Aorta (tissue), 5 donors: ENCODE measurements around the gene BTBD9. TPM values are rescaled to one million over a fixed set of nuclear protein-coding genes. Genes with fewer than 3 reads are reported as not detected.

ENCODE experiments used
- ATAC-seq: fragments of 200-7000 bp; cut with Tn5 transposase; one replicate; pipeline ENCODE4 v1.9.1; 2022; ENCODE audit warnings: moderate library complexity; ENCODE audit not compliant: low FRiP score
- DNase-seq, 2 donors: peaks; one replicate each; pipeline ENCODE4 v3.0.0-alpha.2; 2020
- H3K27ac ChIP-seq, 2 donors: one replicate each; pipeline ENCODE4 v1.5.1; 2013; ENCODE audit warnings: low read length in 2 of 2, mild to moderate bottlenecking in 2 of 2, moderate library complexity in 2 of 2, control low read depth in 1 of 2, inconsistent platforms in 1 of 2, low read depth in 1 of 2
- H3K27me3 ChIP-seq, 2 donors: one replicate each; pipeline ENCODE4 v1.6.1; 2013; ENCODE audit warnings: control low read depth in 1 of 2, low read length in 1 of 2, mild to moderate bottlenecking in 1 of 2, moderate library complexity in 1 of 2; ENCODE audit not compliant: insufficient read depth in 2 of 2, control insufficient read depth in 1 of 2
- H3K36me3 ChIP-seq, 2 donors: one replicate each; pipeline ENCODE4 v1.6.1; 2013; ENCODE audit warnings: control low read depth in 1 of 2, low read length in 1 of 2, mild to moderate bottlenecking in 1 of 2; ENCODE audit not compliant: insufficient read depth in 2 of 2, control insufficient read depth in 1 of 2
- H3K4me1 ChIP-seq, 2 donors: one replicate each; pipeline ENCODE4 v1.6.1; 2013; ENCODE audit warnings: low read length in 2 of 2, control low read depth in 1 of 2, mild to moderate bottlenecking in 1 of 2, moderate library complexity in 1 of 2; ENCODE audit not compliant: insufficient read depth in 2 of 2, control insufficient read depth in 1 of 2
- H3K4me3 ChIP-seq, 2 donors: one replicate each; pipeline ENCODE4 v1.5.1; 2013; ENCODE audit warnings: low read length in 2 of 2, control low read depth in 1 of 2, mild to moderate bottlenecking in 1 of 2
- H3K9me3 ChIP-seq: one replicate; pipeline ENCODE4 v1.6.1; 2013; ENCODE audit warnings: mild to moderate bottlenecking, low read length; ENCODE audit not compliant: control insufficient read depth
- WGBS, 2 donors: extraction: QIAGEN DNeasy Blood & Tissue Kit; methylation state at CpG; one replicate each; pipeline ENCODE4 v1.1.7; 2013; 5-methylcytosine and 5-hydroxymethylcytosine counted together
- intact Hi-C, 2 donors: fragments of 100-400 bp; cut with DNase I; formaldehyde crosslinking; loops; one replicate each; pipeline versions ENCODE4 v1.14.2 to v1.15.0; 2022
- long read RNA-seq, 2 donors: library from polyadenylated mRNA; unstranded; transcript quantifications; one replicate each; pipeline ENCODE4 v2.0.0, GENCODE V29; 2020 to 2021
- polyA plus RNA-seq, 2 donors: library from polyadenylated mRNA; stranded (reverse); fragments of 200-250 nt; gene quantifications; one replicate each; pipeline ENCODE4 v1.2.3, GENCODE V29; 2013
- total RNA-seq, 2 donors: library from RNA; stranded (reverse); fragmentation: NEBNext Ultra II Directional; extraction: Animal tissue kit (Norgen Biotek cat#: 25700); gene quantifications; one replicate each; pipeline ENCODE4 v1.2.1, GENCODE V29; 2021
- donor health status: healthy with polysubstance abuse.
- donor health status: Bipolar disorder and iron deficiency.
- donor health status: DM: no; HTN: no; CAD: no.
- donor health status: DM: no; HTN: no; CAD: no.
- donor health status: DM: yes; HTN: yes; CAD: no.

BTBD9 gene
- total RNA-seq, result 10 to 100 TPM; 22.3 to 23.6 TPM
- 1 to 10 TPM; 1.5 to 2.4 TPM for polyA plus RNA-seq
- long read RNA-seq, donor 1, partial matches to known transcripts, result 0 of 25 reads
- long read RNA-seq, donor 1, other reads (novel, unspliced or antisense), result 25 of 25 reads
- long read RNA-seq, donor 2, partial matches to known transcripts, result 0 of 41 reads
- long read RNA-seq, donor 2, other reads (novel, unspliced or antisense), result 41 of 41 reads

- ATAC-seq, result peak; percentile 95
- no peaks in the 10 kb centered on the region for H3K9me3 ChIP-seq
- peak; percentile 90 to 95 for DNase-seq
- H3K27me3 ChIP-seq, result no peaks in the 10 kb centered on the region
- no peaks in the 10 kb centered on the region for H3K36me3 ChIP-seq
- peak within 1 kb of the TSS; percentile 24 to 53 for H3K4me3 ChIP-seq
- H3K27ac ChIP-seq, result peak within 1 kb of the TSS; percentile 45 to 83
- peaks cover 0 to 3% of the 10 kb centered on the region in 2 donors for H3K4me1 ChIP-seq
- WGBS, 2 donors, result 0% methylated on average over 56 to 82 of the region's 82 CpGs
- intact Hi-C loops, result no loop called here
Observed at GRCh38 chr6:38639498-38640215, at the start of gene BTBD9. Gene BTBD9 (minus strand): TSS chr6:38639929.

- intact Hi-C loops, result no loop called here
- H3K9me3 ChIP-seq, result no peaks in the 10 kb centered on the region
- H3K27me3 ChIP-seq, result no peaks in the 10 kb centered on the region
- no peaks in the 10 kb centered on the region for H3K36me3 ChIP-seq
- no peak for ATAC-seq
- H3K4me1 ChIP-seq, result no peaks in the 10 kb centered on the region
- no peak overlapping the region for H3K27ac ChIP-seq
- 72 to 80% methylated on average over 6 of the region's 6 CpGs for WGBS, 2 donors
- DNase-seq, result no peak
- no peak overlapping the region for H3K4me3 ChIP-seq
Observed at GRCh38 chr6:38688579-38689087, 48.9 kb upstream of the BTBD9 start.

- DNase-seq (no peak), ATAC-seq (no peak)
- peaks cover 0 to 2% of the 10 kb centered on the region in 2 donors for H3K36me3 ChIP-seq
- intact Hi-C loops, result no loop called here
- WGBS, 2 donors, result 91 to 97% methylated on average over 1 of the region's 1 CpG
- no peak overlapping the region for H3K4me3 ChIP-seq
- H3K27ac ChIP-seq, result no peak overlapping the region
- H3K9me3 ChIP-seq, result no peaks in the 10 kb centered on the region
- H3K4me1 ChIP-seq, result no peaks in the 10 kb centered on the region
- H3K27me3 ChIP-seq, result no peaks in the 10 kb centered on the region
Observed at GRCh38 chr6:38687549-38687948, 47.8 kb upstream of the BTBD9 start.

- no peak for ATAC-seq
- WGBS, 2 donors, result 88 to 94% methylated on average over 2 of the region's 2 CpGs
- H3K9me3 ChIP-seq, result no peaks in the 10 kb centered on the region
- no peaks in the 10 kb centered on the region for H3K27me3 ChIP-seq
- H3K4me3 ChIP-seq, result no peak overlapping the region
- H3K27ac ChIP-seq, result no peak overlapping the region
- DNase-seq, result no peak
- H3K4me1 ChIP-seq, result no peaks in the 10 kb centered on the region
- intact Hi-C loops, result no loop called here
- peaks cover 0 to 2% of the 10 kb centered on the region in 2 donors for H3K36me3 ChIP-seq
Observed at GRCh38 chr6:38687043-38687353, 47.3 kb upstream of the BTBD9 start.

- H3K4me3 ChIP-seq, result no peak overlapping the region
- H3K9me3 ChIP-seq, result no peaks in the 10 kb centered on the region
- intact Hi-C loops, result no loop called here
- 54 to 63% methylated on average over 4 of the region's 4 CpGs for WGBS, 2 donors
- DNase-seq (no peak), ATAC-seq (no peak)
- no peaks in the 10 kb centered on the region for H3K4me1 ChIP-seq
- no peaks in the 10 kb centered on the region for H3K27me3 ChIP-seq
- no peak overlapping the region for H3K27ac ChIP-seq
- H3K36me3 ChIP-seq, result peaks cover 0 to 2% of the 10 kb centered on the region in 2 donors
Observed at GRCh38 chr6:38686270-38687042, 46.7 kb upstream of the BTBD9 start.

- no peaks in the 10 kb centered on the region for H3K27me3 ChIP-seq
- no peak for ATAC-seq
- intact Hi-C loops, result no loop called here
- 96 to 97% methylated on average over 3 of the region's 3 CpGs for WGBS, 2 donors
- no peaks in the 10 kb centered on the region for H3K9me3 ChIP-seq
- no peak overlapping the region for H3K27ac ChIP-seq
- H3K36me3 ChIP-seq, result peaks cover 0 to 2% of the 10 kb centered on the region in 2 donors
- no peaks in the 10 kb centered on the region for H3K4me1 ChIP-seq
- no peak for DNase-seq
- H3K4me3 ChIP-seq, result no peak overlapping the region
Observed at GRCh38 chr6:38684904-38685303, 45.2 kb upstream of the BTBD9 start.

GRCh38 chr6:38684237-38684636 is 44.5 kb upstream of the BTBD9 start:
- no peak overlapping the region for H3K4me3 ChIP-seq
- WGBS, 2 donors, result 89 to 94% methylated on average over 1 of the region's 1 CpG
- H3K27ac ChIP-seq, result no peak overlapping the region
- no peaks in the 10 kb centered on the region for H3K9me3 ChIP-seq
- H3K27me3 ChIP-seq, result no peaks in the 10 kb centered on the region
- H3K4me1 ChIP-seq, result no peaks in the 10 kb centered on the region
- H3K36me3 ChIP-seq, result peaks cover 0 to 2% of the 10 kb centered on the region in 2 donors
- intact Hi-C loops, result no loop called here
- no peak for DNase-seq
- ATAC-seq, result no peak

GRCh38 chr6:38681850-38682249 is 42.1 kb upstream of the BTBD9 start:
- H3K9me3 ChIP-seq, result no peaks in the 10 kb centered on the region

More at GRCh38 chr6:38681850-38682249, 42.1 kb upstream of the BTBD9 start:
- Histone ChIP-seq H3K4me1 (no peaks in the 10 kb centered on the region), H3K27ac (no peak overlapping the region), H3K4me3 (no peak overlapping the region), H3K27me3 (no peaks in the 10 kb centered on the region), H3K36me3 (peaks cover 0 to 5% of the 10 kb centered on the region in 2 donors)
- no peak for ATAC-seq
- 96 to 100% methylated on average over 2 of the region's 2 CpGs for WGBS, 2 donors
- DNase-seq, result no peak
- intact Hi-C loops, result no loop called here
